Keratinocyte (primary cell): Measurements from ENCODE around the gene ZNF57. TPM values are rescaled to one million over a fixed set of nuclear protein-coding genes. Genes with fewer than 3 reads are reported as not detected.
"Not testable (repeated sequence)": the region's sequence is repeated elsewhere in the genome, so short reads cannot be mapped to it uniquely, and the experiment has no call there.

Experiments
- DNase-seq: peaks from one replicate; pipeline ENCODE4 v3.0.0-alpha.2; 2011; ENCODE audit warnings: low read depth, missing footprints, low spot score
- FAIRE-seq: peaks from 2 replicates; lab custom pipeline; 2011; peaks lifted over from hg19 to GRCh38; lab: Jason Lieb, UNC
- H2AFZ ChIP-seq: 2 replicates; pipeline ENCODE4 v1.6.0; 2012; ENCODE audit warnings: low read length, control low read depth, inconsistent platforms; ENCODE audit not compliant: control insufficient read depth
- H3K27ac ChIP-seq: 2 replicates; pipeline ENCODE4 v1.5.1; 2011; ENCODE audit warnings: low read length; ENCODE audit not compliant: control insufficient read depth, insufficient read depth
- H3K27me3 ChIP-seq: 3 replicates; pipeline ENCODE4 v1.6.0; 2011; ENCODE audit warnings: low read length; ENCODE audit not compliant: control insufficient read depth, insufficient read depth; ENCODE audit errors: extremely low read depth
- H3K36me3 ChIP-seq, 2 experiments: 2 replicates in 1 of 2; 3 replicates in 1 of 2; pipeline ENCODE4 v1.5.1; 2011; ENCODE audit warnings: low read length in 2 of 2, mild to moderate bottlenecking in 1 of 2; ENCODE audit not compliant: control insufficient read depth in 2 of 2, insufficient read depth in 2 of 2; ENCODE audit errors: extremely low read depth in 1 of 2
- H3K4me1 ChIP-seq: 3 replicates; pipeline ENCODE4 v1.5.1; 2011; ENCODE audit warnings: low read length; ENCODE audit not compliant: control insufficient read depth, insufficient read depth; ENCODE audit errors: extremely low read depth
- H3K4me2 ChIP-seq: 3 replicates; pipeline ENCODE4 v1.6.0; 2011; ENCODE audit warnings: low read depth, low read length; ENCODE audit not compliant: control insufficient read depth, insufficient read depth; ENCODE audit errors: extremely low read depth
- H3K4me3 ChIP-seq, 3 experiments: fragments of 200-600 bp in 1 of 3; sonication (generic) in 1 of 3; 2 replicates in 2 of 3; 3 replicates in 1 of 3; pipeline ENCODE4 v1.5.1; 2011 to 2016; ENCODE audit warnings: low read length in 3 of 3, mild to moderate bottlenecking in 3 of 3, control low read depth in 2 of 3, inconsistent platforms in 1 of 3, low read depth in 1 of 3, mixed read lengths in 1 of 3, mixed run types in 1 of 3, moderate library complexity in 1 of 3; ENCODE audit not compliant: control insufficient read depth in 2 of 3, insufficient read depth in 2 of 3; ENCODE audit errors: extremely low read depth in 1 of 3
- H3K79me2 ChIP-seq: 2 replicates; pipeline ENCODE4 v1.6.0; 2012; ENCODE audit warnings: low read length; ENCODE audit not compliant: control insufficient read depth, insufficient read depth
- H3K9ac ChIP-seq: 3 replicates; pipeline ENCODE4 v1.6.0; 2011; ENCODE audit warnings: low read length; ENCODE audit not compliant: control insufficient read depth, insufficient read depth; ENCODE audit errors: extremely low read depth
- H3K9me1 ChIP-seq: 3 replicates; pipeline ENCODE4 v1.6.0; 2011; ENCODE audit warnings: low read length; ENCODE audit not compliant: control insufficient read depth, insufficient read depth; ENCODE audit errors: extremely low read depth
- H3K9me3 ChIP-seq: 2 replicates; pipeline ENCODE4 v1.5.1; 2012; ENCODE audit warnings: low read depth, low read length; ENCODE audit not compliant: control insufficient read depth
- H4K20me1 ChIP-seq: 3 replicates; pipeline ENCODE4 v1.6.0; 2011; ENCODE audit warnings: low read length; ENCODE audit not compliant: control insufficient read depth, insufficient read depth; ENCODE audit errors: extremely low read depth
- CTCF ChIP-seq, 3 experiments: IDR thresholded peaks in 1 of 3; conservative IDR thresholded peaks in 1 of 3; optimal IDR thresholded peaks in 1 of 3; 2 replicates in 2 of 3; 3 replicates in 1 of 3; pipeline versions ENCODE3 to v1.5.1; 2011; ENCODE audit warnings: low read length in 3 of 3, mild to moderate bottlenecking in 3 of 3, moderate library complexity in 2 of 3, control low read depth in 1 of 3, inconsistent platforms in 1 of 3; ENCODE audit not compliant: insufficient read depth in 2 of 3; ENCODE audit errors: extremely low read depth in 1 of 3
- EZH2 ChIP-seq: IDR thresholded peaks from one replicate; pipeline ENCODE4 v1.6.1; 2012; ENCODE audit warnings: inconsistent platforms, mild to moderate bottlenecking, low read length, moderate library complexity
- dilution Hi-C: fragments of 300-500 bp; cut with MboI; formaldehyde crosslinking; loops from one replicate; pipeline ENCODE4 v1.7.0; 2020; ENCODE audit warnings: low sequenced_read_pairs; ENCODE audit not compliant: extremely low pct_ligation_motif_present
- polyA plus RNA-seq, 5 experiments: library from polyadenylated mRNA; depleted of rRNA in 3 of 5; stranded (reverse) in 3 of 5; stranded (forward) in 1 of 5; unstranded in 1 of 5; fragments of >200 nt; gene quantifications; 1 replicate in 1 of 5; 2 replicates in 3 of 5; 3 replicates in 1 of 5; pipeline versions ENCODE4 v1.2.1 to v1.2.3, GENCODE V29; 2011 to 2012; ENCODE audit warnings: missing spikeins in 2 of 5, low read depth in 1 of 5, low replicate concordance in 1 of 5

Gene ZNF57
- polyA plus RNA-seq, 1 donor (not counting 4 experiments of a cell fraction or from before 2014, with no cell fraction given) = 9.7 TPM

- Histone ChIP-seq H3K9ac (no peak overlapping the region), H3K4me2 (no peak overlapping the region), H3K9me3 (no peaks in the 10 kb centered on the region), H3K9me1 (no peaks in the 10 kb centered on the region), H3K27ac (no peak overlapping the region), H4K20me1 (no peaks in the 10 kb centered on the region), H3K79me2 (no peaks in the 10 kb centered on the region), H3K4me3 (no peak overlapping the region), H3K27me3 (no peaks in the 10 kb centered on the region), H3K4me1 (peaks cover 2% of the 10 kb centered on the region), H2AFZ (no peak overlapping the region), H3K36me3 (no peaks in the 10 kb centered on the region)
- dilution Hi-C loops = no loop called here
- FAIRE-seq (no peak), DNase-seq (no peak)
- TF ChIP-seq CTCF (optimal IDR thresholded peaks at IDR 0.05 in 1 of 3, IDR thresholded peaks at IDR 0.05 in 1 of 3, conservative IDR thresholded peaks at IDR 0.05 in 1 of 3; ENCODE audit: extremely low read depth in 1 of 3, insufficient read depth in 2 of 3, low read length in 3 of 3) = no peak
- no peak for TF ChIP-seq EZH2
Measured at GRCh38 chr19:2963122-2963521, 62.4 kb downstream of the ZNF57 start.

DNA sequence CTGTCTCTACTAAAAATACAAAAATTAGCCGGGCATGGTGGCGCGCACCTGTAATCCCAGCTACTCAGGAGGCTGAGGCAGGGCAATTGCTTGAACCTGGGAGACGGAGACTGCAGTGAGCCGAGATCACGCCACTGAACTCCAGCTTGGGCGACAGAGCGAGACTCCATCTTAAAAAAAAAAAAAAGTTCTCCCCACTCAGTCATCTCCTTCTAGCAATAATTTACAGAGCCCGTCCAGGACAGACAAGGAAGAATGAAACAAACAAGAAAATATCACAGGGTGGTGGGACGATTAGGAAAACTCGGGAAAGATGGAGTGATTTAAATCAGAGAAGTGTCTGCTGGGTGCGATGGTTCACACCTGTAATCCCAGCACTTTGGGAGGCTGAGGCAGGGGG lies 62.9 kb downstream of the ZNF57 start:
- not testable (repeated sequence) for FAIRE-seq, H3K36me3 ChIP-seq

DNA sequence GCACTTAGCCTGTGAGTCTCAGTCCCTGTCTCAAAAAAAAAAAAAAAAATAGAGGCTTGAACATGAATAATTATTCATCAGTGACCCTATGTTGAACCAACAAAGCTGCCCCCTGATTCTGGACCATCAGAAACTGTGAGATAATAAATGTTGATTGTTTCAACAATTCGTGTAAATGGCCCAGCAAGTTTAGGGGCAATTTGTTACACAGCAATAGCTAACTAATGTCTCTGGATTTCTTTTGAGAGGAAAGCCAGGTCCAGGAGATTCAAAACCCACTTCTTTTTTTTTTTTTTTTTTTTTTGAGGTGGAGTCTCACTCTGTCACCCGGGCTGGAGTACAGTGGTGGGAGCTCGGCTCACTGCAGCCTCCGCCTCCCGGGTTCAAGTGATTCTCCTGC lies 64.1 kb downstream of the ZNF57 start:
- Histone ChIP-seq H3K4me1 (peaks cover 2% of the 10 kb centered on the region), H3K79me2 (no peaks in the 10 kb centered on the region), H3K27me3 (no peaks in the 10 kb centered on the region), H3K9me1 (no peaks in the 10 kb centered on the region), H4K20me1 (no peaks in the 10 kb centered on the region), H3K9me3 (no peaks in the 10 kb centered on the region), H3K27ac (no peak overlapping the region), H2AFZ (no peak overlapping the region), H3K36me3 (no peaks in the 10 kb centered on the region), H3K4me3 (no peak overlapping the region), H3K9ac (no peak overlapping the region), H3K4me2 (no peak overlapping the region)
- no peak for DNase-seq
- no peak for FAIRE-seq
- no peak for TF ChIP-seq CTCF (optimal IDR thresholded peaks at IDR 0.05 in 1 of 3, IDR thresholded peaks at IDR 0.05 in 1 of 3, conservative IDR thresholded peaks at IDR 0.05 in 1 of 3; ENCODE audit: extremely low read depth in 1 of 3, insufficient read depth in 2 of 3, low read length in 3 of 3)
- no peak for TF ChIP-seq EZH2
- dilution Hi-C loops = no loop called here

More for the DNA sequence above, 62.9 kb downstream of the ZNF57 start:
- H3K9me3 ChIP-seq, H3K4me3 ChIP-seq, dilution Hi-C loops, H4K20me1 ChIP-seq, DNase-seq, H3K9me1 ChIP-seq, H3K79me2 ChIP-seq, H3K9ac ChIP-seq, H2AFZ ChIP-seq, H3K27me3 ChIP-seq, H3K27ac ChIP-seq, H3K4me2 ChIP-seq, H3K4me1 ChIP-seq: not testable (repeated sequence)
